Lung (tissue), 12 donors: Measurements from ENCODE around the gene FXYD2. TPM values are rescaled to one million over a fixed set of nuclear protein-coding genes. Genes with fewer than 3 reads are reported as not detected.

Experiments used
- ATAC-seq: fragments of 200-7000 bp; cut with Tn5 transposase; one replicate; pipeline ENCODE4 v1.9.1; 2020; ENCODE audit warnings: moderate number of reproducible peaks; ENCODE audit not compliant: insufficient read depth, low FRiP score
- DNase-seq, 3 donors: peaks; one replicate each; pipeline ENCODE4 v3.0.0-alpha.2; 2013 to 2017
- H3K27ac ChIP-seq, 2 donors: one replicate each; pipeline ENCODE4 v1.5.1; 2013; ENCODE audit warnings: mild to moderate bottlenecking in 2 of 2, moderate library complexity in 2 of 2, control low read depth in 1 of 2, inconsistent platforms in 1 of 2, low read depth in 1 of 2, low read length in 1 of 2
- H3K27me3 ChIP-seq, 3 donors: one replicate each; pipeline ENCODE4 v1.5.1; 2013; ENCODE audit warnings: low read length in 2 of 3; ENCODE audit not compliant: control insufficient read depth in 3 of 3, insufficient read depth in 3 of 3
- H3K36me3 ChIP-seq, 4 donors: one replicate each; pipeline ENCODE4 v1.5.1; 2013; ENCODE audit warnings: low read length in 4 of 4, mild to moderate bottlenecking in 1 of 4, moderate library complexity in 1 of 4; ENCODE audit not compliant: control insufficient read depth in 4 of 4, insufficient read depth in 4 of 4
- H3K4me1 ChIP-seq, 5 donors: one replicate each; pipeline ENCODE4 v1.5.1; 2013; ENCODE audit warnings: low read length in 5 of 5, mild to moderate bottlenecking in 2 of 5, moderate library complexity in 1 of 5; ENCODE audit not compliant: control insufficient read depth in 5 of 5, insufficient read depth in 5 of 5
- H3K4me3 ChIP-seq: one replicate; pipeline ENCODE4 v1.5.1; 2013; ENCODE audit warnings: mild to moderate bottlenecking, control low read depth, moderate library complexity
- H3K9ac ChIP-seq, 2 donors: one replicate each; pipeline ENCODE4 v1.5.1; 2013; ENCODE audit warnings: low read length in 2 of 2, control low read depth in 1 of 2; ENCODE audit not compliant: insufficient read depth in 1 of 2
- H3K9me3 ChIP-seq, 4 donors: one replicate each; pipeline ENCODE4 v1.5.1; 2013; ENCODE audit warnings: low read length in 3 of 4, mild to moderate bottlenecking in 1 of 4, moderate library complexity in 1 of 4; ENCODE audit not compliant: control insufficient read depth in 4 of 4, insufficient read depth in 3 of 4
- CTCF ChIP-seq: IDR thresholded peaks from 2 replicates; pipeline ENCODE4 v1.5.1; 2012; ENCODE audit warnings: mild to moderate bottlenecking; ENCODE audit errors: control extremely low read depth, extremely low read depth
- WGBS, 2 donors: extraction: QIAGEN DNeasy Blood & Tissue Kit; methylation state at CpG; one replicate each; pipeline ENCODE4 v1.1.7; 2013; 5-methylcytosine and 5-hydroxymethylcytosine counted together
- polyA plus RNA-seq, 2 donors: library from polyadenylated mRNA; stranded (reverse); fragments of 200-250 nt; gene quantifications; one replicate each; pipeline ENCODE4 v1.2.1, GENCODE V29; 2013
- total RNA-seq, 2 donors: library from RNA; depleted of rRNA in 1 of 2; stranded (reverse); fragments of >200 nt in 1 of 2; gene quantifications; one replicate each; pipeline ENCODE4 v1.2.1, GENCODE V29; 2014 to 2021
- donor health status: control.
- donor health status: control.
- donor health status: Bipolar disorder and iron deficiency.
- donor health status: healthy.
- donor health status: DM: yes; HTN: yes; CAD: no.

FXYD2 gene
- total and polyA plus RNA-seq, 4 donors: 1.6 to 6.9 (median 3.7) TPM

DNA sequence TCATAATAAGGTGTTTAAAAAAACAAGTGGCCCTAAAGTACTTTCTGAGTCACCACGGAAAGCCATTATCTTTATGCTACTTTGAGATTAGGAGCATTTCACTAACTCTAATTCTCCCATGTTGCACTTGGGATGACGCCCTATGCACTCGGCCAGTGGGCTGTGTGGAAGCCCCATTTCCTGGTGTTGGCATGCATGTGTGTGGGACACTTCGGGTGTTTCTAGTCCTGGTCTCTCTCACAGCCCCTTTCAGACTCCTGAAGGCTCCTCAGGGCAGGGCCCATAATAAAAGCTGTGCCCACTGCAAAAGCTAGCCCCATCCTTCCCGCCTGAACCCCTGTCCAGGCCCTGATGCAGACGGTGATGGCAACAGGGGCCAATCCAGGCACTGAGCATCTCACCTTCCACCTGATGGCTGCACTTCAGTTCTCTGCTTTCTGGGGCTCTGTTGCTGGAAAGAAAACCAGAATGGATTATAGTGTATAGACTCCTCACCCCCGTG is 14.9 kb upstream of the FXYD2 start:
- peaks cover 0 to 8% (median 4%) of the 10 kb centered on the region in 5 donors for H3K4me1 ChIP-seq
- 79 to 80% methylated on average over 7 of the region's 7 CpGs for WGBS, 2 donors
- H3K36me3 ChIP-seq: peaks cover 0 to 17% (median 14%) of the 10 kb centered on the region in 4 donors

DNA sequence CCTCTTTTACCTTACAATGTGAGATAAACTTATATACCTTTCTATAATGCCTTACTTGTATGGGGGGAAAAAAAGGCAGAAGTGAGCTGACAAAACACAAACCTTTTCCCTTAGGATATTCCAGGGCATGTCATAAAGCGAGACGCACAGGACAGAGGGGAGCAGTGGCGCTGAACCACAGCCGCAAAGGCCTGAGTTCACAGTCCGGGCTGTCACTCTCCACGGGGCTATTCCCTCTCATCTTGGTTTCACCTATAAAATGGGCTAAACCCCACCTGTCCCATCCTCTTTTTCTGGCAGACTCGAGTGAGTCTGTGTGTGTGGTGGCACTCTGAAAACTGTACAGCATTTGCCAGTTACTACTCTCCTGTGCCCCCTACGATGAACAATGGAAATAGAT is 14.4 kb upstream of the FXYD2 start:
- DNase-seq: no peak
- H3K4me3 ChIP-seq: no peak overlapping the region
- H3K27me3 ChIP-seq: no peaks in the 10 kb centered on the region
- peaks cover 0 to 8% (median 4%) of the 10 kb centered on the region in 5 donors for H3K4me1 ChIP-seq
- no peaks in the 10 kb centered on the region for H3K9me3 ChIP-seq
- WGBS, 2 donors: 79 to 91% methylated on average over 8 of the region's 8 CpGs
- peaks cover 0 to 17% (median 14%) of the 10 kb centered on the region in 4 donors for H3K36me3 ChIP-seq
- ATAC-seq: no peak
- no peak overlapping the region for H3K9ac ChIP-seq
- H3K27ac ChIP-seq: no peak overlapping the region
- no peak for TF ChIP-seq CTCF

More for the DNA sequence above, 14.9 kb upstream of the FXYD2 start:
- no peak for ATAC-seq
- no peaks in the 10 kb centered on the region for H3K9me3 ChIP-seq
- no peak overlapping the region for H3K27ac ChIP-seq
- H3K27me3 ChIP-seq: no peaks in the 10 kb centered on the region
- no peak overlapping the region for H3K4me3 ChIP-seq
- H3K9ac ChIP-seq: no peak overlapping the region
- TF ChIP-seq CTCF: no peak
- DNase-seq: no peak

DNA sequence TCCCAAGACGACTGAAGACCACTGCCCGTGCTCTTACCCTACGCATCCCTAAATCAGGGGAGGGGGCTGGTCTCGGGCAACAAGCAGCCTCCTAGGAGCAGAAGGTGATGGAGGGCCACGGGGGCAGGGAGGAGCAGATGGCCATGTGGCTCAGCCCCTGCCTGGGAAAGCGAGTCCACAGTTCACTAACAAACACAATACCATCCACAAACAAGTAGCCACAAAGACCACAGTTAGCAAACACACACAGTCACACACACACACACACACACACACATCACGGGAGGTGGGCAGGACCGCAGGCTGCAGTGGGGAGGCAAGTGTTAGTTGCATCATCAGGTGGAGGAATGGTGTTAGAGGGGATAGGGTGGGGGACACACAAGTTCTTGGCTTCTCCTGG is 13.2 kb upstream of the FXYD2 start:
- H3K27me3 ChIP-seq: no peaks in the 10 kb centered on the region
- H3K27ac ChIP-seq: no peak overlapping the region
- DNase-seq: peak in 1 of 3 donors; percentile 7
- ATAC-seq: no peak
- H3K9me3 ChIP-seq: no peaks in the 10 kb centered on the region
- 75 to 77% methylated on average over 8 of the region's 8 CpGs for WGBS, 2 donors
- no peak for TF ChIP-seq CTCF
- peaks cover 0 to 14% (median 0%) of the 10 kb centered on the region in 5 donors for H3K4me1 ChIP-seq
- H3K9ac ChIP-seq: no peak overlapping the region
- no peak overlapping the region for H3K4me3 ChIP-seq
- peaks cover 0 to 17% (median 14%) of the 10 kb centered on the region in 4 donors for H3K36me3 ChIP-seq
